Esophagus squamous epithelium (tissue), 5 donors: Measurements from ENCODE around the gene ALKBH3. TPM values are rescaled to one million over a fixed set of nuclear protein-coding genes. Genes with fewer than 3 reads are reported as not detected.

Experiments used
- DNase-seq: peaks from one replicate; lab custom pipeline; 2025; lab: John Stamatoyannopoulos, UW
- H3K27ac ChIP-seq, 4 donors: fragments of 200-600 bp; sonication (generic); one replicate each; pipeline ENCODE4 v1.5.1; 2016 to 2019; ENCODE audit warnings: mild to moderate bottlenecking in 1 of 4
- H3K27me3 ChIP-seq, 4 donors: fragments of 200-600 bp; sonication (generic); 1 replicate in 3 of 4; 2 replicates in 1 of 4; pipeline versions ENCODE4 v1.5.1 to v1.6.0; 2017 to 2021; ENCODE audit warnings: antibody characterized with exemption in 1 of 4
- H3K36me3 ChIP-seq, 3 donors: fragments of 200-600 bp; sonication (generic); one replicate each; pipeline ENCODE4 v1.5.1; 2016 to 2019
- H3K4me1 ChIP-seq, 3 donors: fragments of 200-600 bp; sonication (generic); one replicate each; pipeline ENCODE4 v1.5.1; 2017 to 2019
- H3K4me3 ChIP-seq, 4 donors: fragments of 200-600 bp; sonication (generic); 1 replicate in 3 of 4; 2 replicates in 1 of 4; pipeline ENCODE4 v1.5.1; 2016 to 2019; ENCODE audit warnings: mild to moderate bottlenecking in 2 of 4, moderate library complexity in 1 of 4
- H3K9me3 ChIP-seq, 3 donors: fragments of 200-600 bp; sonication (generic); one replicate each; pipeline ENCODE4 v1.5.1; 2016 to 2019
- POLR2A ChIP-seq, 4 donors: fragments of 450-650 bp; IDR thresholded peaks; one replicate each; pipeline ENCODE4 v1.6.1; 2017; ENCODE audit warnings: antibody characterized with exemption in 4 of 4, mild to moderate bottlenecking in 4 of 4, moderate library complexity in 3 of 4
- WGBS, 2 donors: methylation state at CpG; one replicate each; pipeline ENCODE4 v1.1.5; 2018; 5-methylcytosine and 5-hydroxymethylcytosine counted together
- intact Hi-C: fragments of 100-400 bp; cut with DNase I; formaldehyde crosslinking; loops from one replicate; pipeline ENCODE4 v1.15.0; 2022
- total RNA-seq, 4 donors: library from RNA; depleted of rRNA; stranded (reverse); fragments of >200 nt; gene quantifications; one replicate each; pipeline ENCODE4 v1.1.0, GENCODE V29; 2016
- TF ChIP-seq, protein P1 (sequence below), 6 experiments: fragments of 450-650 bp in 4 of 6; fragments of 200-600 bp in 2 of 6; sonication (generic) in 2 of 6; IDR thresholded peaks; one replicate each; pipeline ENCODE4 v1.5.1; 2016 to 2019; ENCODE audit warnings: antibody characterized with exemption in 6 of 6, mild to moderate bottlenecking in 4 of 6, moderate library complexity in 4 of 6
- donor health status: DM: yes; HTN: yes; CAD: no.

Gene ALKBH3
- total RNA-seq, 4 donors from 2014 or later: 25.6 to 41.2 (median 30.7) TPM

DNA sequence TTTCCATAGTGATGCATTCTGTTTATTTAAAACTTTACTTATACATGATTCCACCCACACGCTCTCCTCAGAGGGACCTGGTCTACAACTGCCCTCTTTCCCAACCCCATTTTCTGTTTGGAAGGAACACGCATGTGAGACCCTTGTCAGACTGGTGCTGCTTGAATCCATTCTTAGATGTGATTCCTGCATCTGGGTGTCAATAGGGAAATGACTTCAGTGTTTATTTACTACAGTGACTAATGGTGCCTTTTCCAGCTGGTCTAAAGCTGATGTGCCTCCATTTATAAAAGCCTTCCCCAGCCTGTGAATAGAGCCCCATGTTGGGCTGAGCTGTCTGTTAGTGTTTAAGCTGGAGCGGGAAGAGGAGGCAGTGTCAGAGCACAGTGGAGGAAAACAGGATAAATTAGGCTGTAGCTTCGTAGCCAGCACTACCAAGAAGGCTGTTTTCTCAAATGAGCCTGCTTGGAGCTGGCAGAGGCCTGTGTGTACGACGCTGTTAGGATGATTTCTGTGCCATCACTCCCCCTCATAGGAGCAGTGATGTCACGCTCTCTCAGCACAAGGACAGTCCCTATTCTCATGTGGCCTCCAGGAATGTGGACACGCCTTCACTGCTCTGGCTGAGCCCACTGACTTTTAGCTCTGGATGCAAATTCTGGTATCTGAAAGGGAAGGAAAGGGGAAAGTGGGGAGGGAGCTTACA, 42.9 kb downstream of the ALKBH3 start:
- Histone ChIP-seq H3K4me1 (peaks cover 4 to 87% (median 63%) of the 10 kb centered on the region in 3 donors), H3K9me3 (no peaks in the 10 kb centered on the region)
- intact Hi-C loops: no loop called here

DNA sequence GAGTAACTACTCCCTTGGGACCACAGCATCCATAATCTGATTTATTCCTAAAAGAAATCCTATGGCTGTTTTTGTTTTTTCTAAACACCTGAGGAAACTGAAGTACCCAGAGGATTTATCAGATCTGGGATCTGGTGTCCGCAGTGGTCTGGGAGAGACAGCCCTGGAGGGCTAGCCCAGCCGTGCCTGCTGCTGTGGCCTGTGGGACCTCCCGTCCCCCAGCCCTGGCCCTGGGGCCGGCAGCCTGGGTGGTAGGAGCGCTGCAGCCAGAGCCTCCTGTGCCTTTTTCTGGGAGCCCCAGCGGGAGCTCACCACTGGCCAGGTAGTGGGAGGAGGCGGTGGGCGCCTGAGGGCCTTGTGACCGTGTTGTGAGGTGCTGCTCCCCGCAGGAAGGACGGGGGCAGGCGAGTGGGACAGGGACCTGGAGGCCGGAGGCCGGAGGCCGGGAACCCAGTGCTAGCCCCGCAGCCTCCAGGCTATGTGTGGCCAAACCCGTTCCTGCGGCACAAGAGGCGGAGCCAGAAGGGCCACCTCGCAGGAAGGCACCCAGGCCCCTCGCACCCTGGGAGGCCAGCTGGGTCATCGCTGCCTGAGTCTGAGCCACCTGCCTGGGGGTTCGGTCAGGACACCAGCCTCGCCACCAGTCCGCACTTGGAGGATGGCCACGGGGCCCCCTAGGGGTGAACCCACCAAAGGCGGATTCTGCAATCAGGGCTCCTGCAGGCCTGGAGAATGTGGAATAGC, 43.7 kb downstream of the ALKBH3 start:
- no peak for DNase-seq
- intact Hi-C loops: no loop called here
- Histone ChIP-seq H3K27me3 (no peaks in the 10 kb centered on the region), H3K36me3 (peaks cover 0 to 27% (median 0%) of the 10 kb centered on the region in 3 donors), H3K9me3 (no peaks in the 10 kb centered on the region), H3K4me3 (peak overlapping the region in 1 of 4 donors; percentile 4), H3K27ac (peak overlapping the region; percentile 60 to 95 (median 88)), H3K4me1 (peaks cover 4 to 80% (median 63%) of the 10 kb centered on the region in 3 donors)
- 80 to 100% methylated on average over 1 to 4 of the region's 27 CpGs for WGBS, 2 donors
- TF ChIP-seq POLR2A (IDR thresholded peaks at IDR 0.05): no peak
- TF ChIP-seq, protein P1, sequence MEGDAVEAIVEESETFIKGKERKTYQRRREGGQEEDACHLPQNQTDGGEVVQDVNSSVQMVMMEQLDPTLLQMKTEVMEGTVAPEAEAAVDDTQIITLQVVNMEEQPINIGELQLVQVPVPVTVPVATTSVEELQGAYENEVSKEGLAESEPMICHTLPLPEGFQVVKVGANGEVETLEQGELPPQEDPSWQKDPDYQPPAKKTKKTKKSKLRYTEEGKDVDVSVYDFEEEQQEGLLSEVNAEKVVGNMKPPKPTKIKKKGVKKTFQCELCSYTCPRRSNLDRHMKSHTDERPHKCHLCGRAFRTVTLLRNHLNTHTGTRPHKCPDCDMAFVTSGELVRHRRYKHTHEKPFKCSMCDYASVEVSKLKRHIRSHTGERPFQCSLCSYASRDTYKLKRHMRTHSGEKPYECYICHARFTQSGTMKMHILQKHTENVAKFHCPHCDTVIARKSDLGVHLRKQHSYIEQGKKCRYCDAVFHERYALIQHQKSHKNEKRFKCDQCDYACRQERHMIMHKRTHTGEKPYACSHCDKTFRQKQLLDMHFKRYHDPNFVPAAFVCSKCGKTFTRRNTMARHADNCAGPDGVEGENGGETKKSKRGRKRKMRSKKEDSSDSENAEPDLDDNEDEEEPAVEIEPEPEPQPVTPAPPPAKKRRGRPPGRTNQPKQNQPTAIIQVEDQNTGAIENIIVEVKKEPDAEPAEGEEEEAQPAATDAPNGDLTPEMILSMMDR (IDR thresholded peaks at IDR 0.05): no peak

More for the DNA sequence above, 42.9 kb downstream of the ALKBH3 start:
- Histone ChIP-seq H3K4me3 (peak overlapping the region in 1 of 4 donors; percentile 4), H3K27ac (peak overlapping the region; percentile 60 to 95 (median 88)), H3K27me3 (no peaks in the 10 kb centered on the region), H3K36me3 (peaks cover 0 to 35% (median 4%) of the 10 kb centered on the region in 3 donors)
- no peak for DNase-seq
- TF ChIP-seq, protein P1 (IDR thresholded peaks at IDR 0.05): no peak
- no peak for TF ChIP-seq POLR2A (IDR thresholded peaks at IDR 0.05)
- 71 to 77% methylated on average over 7 of the region's 8 CpGs for WGBS, 2 donors

DNA sequence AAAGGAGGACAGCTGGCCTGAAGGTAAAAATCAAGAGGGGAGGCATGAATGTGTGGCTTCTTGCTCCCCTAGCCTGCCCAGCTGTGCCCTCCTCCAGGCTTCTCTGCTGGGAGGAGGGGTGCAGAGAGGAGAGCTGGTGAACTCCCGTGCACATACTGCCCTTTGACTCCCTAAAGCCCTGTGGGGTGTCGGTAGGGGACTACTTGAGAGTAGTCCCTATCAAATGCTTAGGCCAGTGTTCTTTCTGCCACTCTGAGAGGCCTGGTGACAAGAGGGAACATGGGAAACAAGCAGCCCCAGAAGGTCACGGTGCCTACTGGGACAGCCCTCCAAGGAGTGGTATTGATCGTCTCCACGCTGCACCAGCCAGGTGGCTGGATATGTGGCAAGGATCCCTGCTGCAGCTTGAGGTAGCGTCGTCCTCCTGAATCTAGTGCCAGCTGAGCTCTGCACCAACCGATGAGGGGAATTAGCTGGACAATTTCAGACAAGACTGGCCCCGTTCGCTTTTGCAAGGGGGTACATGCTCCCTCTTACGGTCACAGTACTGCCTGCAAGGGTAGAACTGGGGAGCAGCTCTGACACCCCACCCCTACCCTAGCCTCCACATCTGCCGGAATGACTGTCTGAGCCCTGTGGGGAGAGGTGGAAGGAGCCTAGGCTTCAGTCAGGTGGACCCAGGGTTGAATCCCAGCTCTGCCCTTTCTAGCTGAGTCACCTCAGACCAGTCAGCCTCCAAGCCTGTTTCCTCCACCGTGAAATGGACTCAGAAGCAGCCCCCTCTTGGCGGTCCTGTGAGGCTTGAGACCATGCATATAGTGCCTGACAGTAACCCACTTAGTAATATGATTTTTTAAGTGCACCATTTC, 44.7 kb downstream of the ALKBH3 start:
- 85 to 87% methylated on average over 7 to 8 of the region's 14 CpGs for WGBS, 2 donors
- DNase-seq: no peak
- TF ChIP-seq, protein P1 (IDR thresholded peaks at IDR 0.05): no peak
- TF ChIP-seq POLR2A (IDR thresholded peaks at IDR 0.05): no peak
- H3K4me3 ChIP-seq: no peak overlapping the region
- no peaks in the 10 kb centered on the region for H3K9me3 ChIP-seq
- intact Hi-C loops: no loop called here
- H3K36me3 ChIP-seq: peaks cover 0 to 17% (median 0%) of the 10 kb centered on the region in 3 donors
- H3K27ac ChIP-seq: peak overlapping the region; percentile 60 to 95 (median 88)
- peaks cover 4 to 70% (median 56%) of the 10 kb centered on the region in 3 donors for H3K4me1 ChIP-seq
- no peaks in the 10 kb centered on the region for H3K27me3 ChIP-seq

DNA sequence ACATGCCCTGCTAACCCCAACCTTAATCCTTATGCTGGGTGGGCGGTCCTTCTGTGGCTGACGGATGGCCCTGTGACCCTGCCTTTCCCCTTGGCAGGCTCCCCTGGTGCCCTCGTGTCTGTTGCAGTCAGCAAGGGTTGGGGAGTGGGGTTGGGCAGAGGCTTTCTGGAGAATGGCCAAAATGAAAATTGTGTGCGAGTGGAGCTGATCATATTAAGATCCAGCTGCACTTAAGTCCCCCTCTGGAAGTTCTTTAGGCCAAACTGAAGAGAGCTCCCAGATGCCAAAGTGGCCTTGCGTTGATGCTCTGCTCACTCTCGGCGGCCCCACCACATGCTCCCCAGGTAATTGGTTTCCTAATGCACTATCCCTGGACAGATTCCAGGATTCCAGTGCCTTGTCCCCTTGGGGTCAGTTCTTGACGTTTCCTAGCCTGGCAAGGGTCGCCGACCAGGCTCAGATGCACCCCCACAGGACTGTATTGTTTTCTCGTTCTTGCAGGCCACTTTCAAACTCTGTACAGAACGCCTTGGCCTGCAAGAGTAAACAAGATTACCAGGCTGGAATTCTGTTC, 45.4 kb downstream of the ALKBH3 start:
- H3K4me3 ChIP-seq: no peak overlapping the region
- 43 to 63% methylated on average over 8 to 9 of the region's 12 CpGs for WGBS, 2 donors
- TF ChIP-seq POLR2A (IDR thresholded peaks at IDR 0.05): no peak
- TF ChIP-seq, protein P1 (IDR thresholded peaks at IDR 0.05): no peak
- peaks cover 0 to 15% (median 0%) of the 10 kb centered on the region in 3 donors for H3K36me3 ChIP-seq
- no peaks in the 10 kb centered on the region for H3K27me3 ChIP-seq
- no peak for DNase-seq
- intact Hi-C loops: no loop called here
- peak overlapping the region in 3 of 4 donors; percentile 87 to 95 (median 90) for H3K27ac ChIP-seq
- no peaks in the 10 kb centered on the region for H3K9me3 ChIP-seq
- H3K4me1 ChIP-seq: peaks cover 4 to 65% (median 52%) of the 10 kb centered on the region in 3 donors
